Stomach (tissue), 4 donors: ENCODE results near the gene NPIPB4.
"Not testable (repeated sequence)": the region's sequence is repeated elsewhere in the genome, so short reads cannot be mapped to it uniquely, and the experiment has no call there.

ENCODE experiments used
- CTCF ChIP-seq, 7 experiments: fragments of 450-650 bp in 4 of 7; fragments of 200-600 bp in 3 of 7; sonication (generic) in 3 of 7; IDR thresholded peaks; one replicate each; pipeline ENCODE4 v1.5.1; 2016 to 2019; ENCODE audit warnings: antibody characterized with exemption in 7 of 7, control low read depth in 2 of 7, mild to moderate bottlenecking in 1 of 7
- EP300 ChIP-seq: sonication (generic); formaldehyde crosslinking; IDR thresholded peaks from one replicate; pipeline ENCODE4 v1.6.1; 2017; ENCODE audit warnings: antibody characterized with exemption
- POLR2A ChIP-seq, 4 donors: fragments of 450-650 bp; IDR thresholded peaks; one replicate each; pipeline ENCODE4 v1.6.1; 2016; ENCODE audit warnings: antibody characterized with exemption in 4 of 4, control low read depth in 2 of 4, mild to moderate bottlenecking in 1 of 4, moderate library complexity in 1 of 4

GRCh38 chr16:21834211-21834610 lies 23.3 kb downstream of the NPIPB4 start:
- not testable (repeated sequence) for TF ChIP-seq CTCF (IDR thresholded peaks at IDR 0.05); POLR2A (IDR thresholded peaks at IDR 0.05); EP300
